GM19023 (cell line): Measurements from ENCODE around the gene IER5L.

ENCODE experiments used
- ATAC-seq: cut with Tn5 transposase; IDR thresholded peaks from one replicate; pipeline ENCODE4 v1.9.1; 2021; ENCODE audit warnings: mild to moderate bottlenecking, moderate library complexity; ENCODE audit not compliant: unreplicated experiment

Gene IER5L

DNA sequence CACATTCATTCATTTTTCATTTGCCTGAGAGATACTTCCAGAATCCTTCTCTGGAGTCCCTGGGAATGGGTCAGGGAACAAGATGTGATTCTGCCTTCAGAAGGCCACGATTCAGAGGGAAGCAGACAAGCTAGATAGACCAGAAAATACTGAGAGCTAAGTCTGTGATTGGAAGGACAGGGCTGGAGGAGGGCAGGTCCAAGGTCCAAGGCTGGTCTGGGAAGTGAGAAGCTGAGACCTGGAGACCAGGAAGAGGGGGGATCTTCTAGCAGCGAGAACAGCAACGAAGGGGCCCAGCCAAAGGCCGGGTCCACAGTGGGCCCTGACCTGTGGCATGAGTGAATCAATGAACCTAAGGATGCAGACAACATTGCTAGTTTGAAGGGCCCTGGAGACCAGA, 4.1 kb upstream of the IER5L start:
- ATAC-seq, result no peak

DNA sequence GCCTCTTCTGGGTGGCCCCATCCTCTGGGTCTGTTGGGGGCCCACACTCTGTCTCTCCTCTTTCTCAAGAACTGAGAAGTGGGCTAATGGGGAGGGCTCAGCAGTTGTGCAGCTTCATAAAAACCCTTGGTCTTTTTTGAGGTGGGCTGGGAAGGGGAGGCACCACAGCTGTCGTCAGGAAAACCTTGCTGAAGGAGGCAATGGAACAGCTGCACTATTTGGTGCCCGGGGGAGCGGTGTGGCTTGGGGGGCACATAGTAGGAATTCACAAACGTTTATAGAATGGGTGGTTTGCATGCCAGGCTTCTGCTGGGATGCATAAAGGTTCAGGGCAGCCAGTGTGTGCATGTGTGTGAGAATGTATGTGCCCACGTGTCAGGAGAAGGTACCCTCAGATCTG, 3.2 kb upstream of the IER5L start:
- no peak for ATAC-seq

DNA sequence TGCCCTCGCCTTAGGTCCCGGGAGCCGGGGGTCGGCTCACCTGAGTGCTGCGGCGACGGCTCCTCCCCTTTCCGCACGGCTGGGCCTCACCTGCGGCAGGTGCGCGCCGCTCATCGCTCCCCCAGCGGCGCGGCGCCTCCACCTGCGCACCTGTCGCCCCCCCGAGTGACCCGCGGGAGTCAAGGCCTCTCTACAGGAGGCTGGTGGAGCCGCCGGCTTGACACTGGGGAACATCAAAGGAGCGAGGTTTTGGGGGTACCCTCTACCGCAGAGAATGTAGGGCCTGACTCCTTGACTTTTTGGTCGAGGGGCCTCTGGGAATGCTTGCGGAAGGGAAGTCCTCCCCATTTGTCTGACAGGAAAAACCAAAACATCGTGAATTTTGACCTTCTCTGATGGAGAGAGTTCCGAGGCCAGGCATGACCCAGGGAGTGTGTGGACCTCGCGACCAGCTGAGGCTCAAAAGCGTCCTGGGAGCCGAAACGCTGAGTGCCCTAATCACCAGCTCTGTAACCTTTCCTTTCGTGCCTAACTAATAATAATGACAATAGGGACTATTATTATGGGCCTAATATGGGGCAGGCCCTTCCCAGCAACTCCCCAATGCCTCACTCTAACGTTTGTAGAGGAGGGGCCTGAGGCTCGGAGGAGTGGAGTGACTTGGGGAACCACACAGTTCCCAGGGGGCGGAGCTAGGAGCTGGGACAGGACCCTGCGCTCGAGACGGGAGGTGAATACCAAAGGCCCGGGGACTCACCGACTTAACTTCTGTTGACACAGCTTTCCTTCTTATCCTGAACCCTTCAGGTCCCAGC, 714 bp upstream of the IER5L start:
- no peak for ATAC-seq

DNA sequence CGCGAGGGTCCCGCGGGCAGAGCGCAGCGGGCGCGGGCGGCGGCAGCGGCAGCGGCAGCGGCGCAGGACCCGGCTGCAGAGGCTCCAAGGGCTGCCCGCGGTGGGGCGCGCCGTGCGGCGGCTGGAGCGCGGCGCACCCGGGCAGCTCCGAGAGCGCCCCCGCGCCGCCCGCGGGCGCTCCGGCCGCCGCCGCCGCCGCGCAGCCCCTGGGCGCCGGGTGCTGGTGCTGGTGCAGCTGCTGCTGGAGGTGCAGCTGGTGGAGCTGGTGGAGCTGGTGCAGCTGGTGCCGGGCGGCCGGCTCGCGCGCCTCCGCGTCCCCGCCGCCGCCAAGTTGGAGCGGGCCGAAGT, 644 bp downstream of the IER5L start:
- peak; percentile 11 for ATAC-seq

- no peak for ATAC-seq
Measured at GRCh38 chr9:129176701-129177442, 1.2 kb downstream of the IER5L start.

DNA sequence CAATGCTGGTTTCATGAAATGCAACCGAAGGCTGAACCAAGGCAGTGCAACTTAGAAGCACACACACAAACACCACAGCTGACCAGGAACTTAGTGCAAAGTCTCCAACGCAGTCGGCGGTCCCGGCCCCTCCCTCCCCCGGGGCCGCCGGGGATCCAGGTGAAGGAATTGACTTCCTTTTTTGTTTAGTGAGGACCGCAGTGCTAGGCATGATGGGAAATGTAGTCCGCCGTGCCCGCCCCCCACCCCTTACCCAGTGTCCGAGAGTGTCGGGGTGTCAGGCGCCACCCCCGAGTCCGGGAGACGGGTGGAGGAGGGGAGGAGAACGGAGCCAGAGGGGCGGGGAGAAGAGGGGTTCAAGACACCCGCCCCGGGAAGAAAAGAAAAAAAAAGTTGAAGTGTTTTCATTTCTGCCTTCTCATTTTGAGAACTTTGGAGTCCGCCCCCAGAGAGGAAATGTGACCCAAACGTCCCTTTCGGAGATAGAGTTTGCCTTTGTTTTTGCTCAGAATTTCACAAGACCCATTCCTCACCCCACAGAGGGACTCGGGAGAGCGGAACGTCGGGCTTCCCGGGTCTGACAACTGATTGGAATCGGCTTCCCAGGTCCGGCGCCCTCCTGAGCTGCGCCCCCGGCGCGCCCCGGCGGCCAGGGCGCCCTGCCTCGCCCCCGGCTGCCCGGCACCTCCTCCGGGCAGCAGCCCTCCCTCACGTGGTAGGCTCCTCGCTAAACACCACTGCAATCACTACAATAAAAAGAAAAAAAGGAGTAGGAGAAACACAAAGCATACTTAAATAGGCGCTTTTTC, 2.0 kb downstream of the IER5L start:
- no peak for ATAC-seq

DNA sequence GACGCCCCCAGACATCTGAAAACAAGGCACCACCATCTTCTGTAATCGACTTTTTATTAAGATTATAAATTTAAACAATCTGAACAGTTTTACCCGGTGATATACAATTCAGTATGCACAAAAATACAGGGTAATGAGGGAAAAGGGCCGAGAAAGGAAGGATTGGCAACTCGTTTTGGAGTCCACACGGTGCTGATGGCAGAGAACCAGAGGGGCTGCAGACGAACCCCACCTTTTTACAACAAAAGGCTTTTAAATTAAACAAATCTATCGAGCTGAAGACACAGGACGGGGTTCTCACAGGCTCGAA, 2.6 kb downstream of the IER5L start:
- ATAC-seq, result no peak

DNA sequence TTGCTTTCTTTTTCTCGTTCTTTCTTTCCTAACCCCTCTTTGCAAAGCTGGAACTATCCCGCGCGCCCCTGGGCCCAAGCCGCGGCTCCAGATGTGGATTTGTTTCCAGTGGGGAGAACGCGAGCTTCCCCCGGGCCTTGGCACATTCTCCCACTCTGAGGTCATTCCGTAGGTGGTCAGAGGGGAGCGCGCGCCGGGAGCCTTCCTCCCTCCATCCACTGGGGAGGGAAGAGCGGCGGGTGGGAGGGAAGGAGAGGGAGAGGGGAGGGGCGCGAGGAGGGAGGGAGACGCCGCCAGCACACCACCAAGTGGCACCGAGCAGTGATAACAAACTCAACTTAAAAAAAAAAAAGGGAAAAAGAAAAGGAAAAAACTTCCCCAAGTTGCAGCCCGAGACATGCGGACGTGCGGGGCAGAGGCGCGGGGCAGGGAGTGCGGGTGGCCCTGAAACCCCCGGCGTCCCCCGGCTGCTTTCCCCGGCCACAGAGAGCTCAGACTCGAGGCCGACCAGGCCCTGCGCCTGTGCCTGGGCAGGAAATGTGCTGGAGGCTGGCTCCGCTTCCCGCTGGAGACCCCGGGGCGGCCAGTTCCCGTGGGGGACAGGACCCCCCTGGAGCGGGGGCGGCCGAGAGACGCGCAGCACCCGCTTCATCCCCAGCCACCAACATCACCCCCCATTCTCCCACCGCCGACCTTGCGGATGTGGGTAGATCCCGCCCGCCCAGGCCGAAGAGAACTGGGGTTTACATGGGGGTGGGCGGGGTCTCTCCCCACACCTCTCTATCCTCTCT, 3.1 kb downstream of the IER5L start:
- no peak for ATAC-seq

DNA sequence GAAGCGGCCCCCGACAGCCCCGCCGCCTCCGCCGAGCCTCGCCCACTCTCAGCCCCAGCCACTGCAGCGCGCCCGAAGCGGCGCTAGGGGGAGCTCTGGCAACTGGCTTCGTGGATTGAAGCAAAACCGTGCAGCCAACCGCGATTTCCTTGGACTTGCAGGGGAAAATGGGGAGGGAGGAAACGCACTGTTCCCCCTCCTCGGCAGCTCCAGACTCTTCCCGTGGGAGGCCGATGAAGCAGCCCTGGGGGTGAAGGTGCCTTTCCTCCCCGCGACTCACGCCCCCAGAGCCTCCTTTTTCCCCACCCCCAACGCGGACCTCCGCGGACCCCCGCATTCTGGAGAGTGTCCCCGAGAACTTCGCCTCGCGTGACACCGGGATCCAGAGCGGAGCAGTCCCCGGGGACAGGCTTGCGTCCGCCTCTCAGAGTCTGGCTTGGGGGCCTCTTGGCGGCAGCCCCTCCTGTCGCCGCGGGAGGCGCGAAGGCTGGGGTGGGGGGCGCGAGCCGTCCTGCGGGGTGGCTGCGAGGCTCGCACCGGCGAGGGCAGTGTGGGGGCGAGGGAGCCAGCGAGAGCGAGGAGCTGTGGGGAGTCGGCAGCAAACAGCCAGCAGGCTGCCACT, 3.8 kb downstream of the IER5L start:
- ATAC-seq, result no peak

GRCh38 chr9:129173296-129174101, 4.6 kb downstream of the IER5L start:
- no peak for ATAC-seq

GRCh38 chr9:129172816-129173215, 5.2 kb downstream of the IER5L start:
- ATAC-seq, result no peak

DNA sequence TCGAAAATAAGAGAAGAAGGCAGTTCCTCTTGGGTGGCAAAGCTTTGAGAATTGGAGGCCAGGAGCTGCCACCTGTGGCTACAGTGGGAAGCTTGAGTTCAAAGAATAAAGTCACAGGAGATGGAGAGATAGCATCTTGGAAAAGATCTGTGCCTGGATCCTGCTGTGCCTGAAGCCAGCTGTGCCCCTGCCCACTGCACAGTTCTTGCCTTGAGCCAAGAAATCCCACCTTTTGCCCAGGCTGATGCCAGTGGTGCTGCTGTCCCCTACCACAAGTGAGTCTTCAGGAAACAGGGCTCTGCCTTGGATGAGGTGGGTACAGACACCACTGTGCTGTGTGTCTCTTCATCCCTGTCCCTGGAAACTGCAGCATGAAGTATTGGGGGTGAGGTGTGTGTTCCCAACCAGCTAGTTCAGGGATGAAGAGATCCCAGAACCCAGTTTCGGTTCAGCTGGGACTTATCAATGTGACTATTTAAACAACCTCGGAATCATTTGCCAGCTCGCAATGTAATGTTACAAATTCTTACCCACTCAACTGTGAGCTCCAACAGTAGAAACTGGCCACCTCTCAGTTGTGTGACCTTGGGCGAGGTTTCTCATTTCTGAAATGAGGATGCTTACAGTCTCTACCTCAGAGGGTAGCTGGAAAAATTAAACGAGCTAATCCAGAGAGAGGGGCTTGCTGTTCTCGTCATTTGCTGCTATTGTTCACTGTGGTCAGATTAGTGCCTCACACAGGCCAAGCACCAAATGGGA, 5.9 kb downstream of the IER5L start:
- ATAC-seq, result no peak

DNA sequence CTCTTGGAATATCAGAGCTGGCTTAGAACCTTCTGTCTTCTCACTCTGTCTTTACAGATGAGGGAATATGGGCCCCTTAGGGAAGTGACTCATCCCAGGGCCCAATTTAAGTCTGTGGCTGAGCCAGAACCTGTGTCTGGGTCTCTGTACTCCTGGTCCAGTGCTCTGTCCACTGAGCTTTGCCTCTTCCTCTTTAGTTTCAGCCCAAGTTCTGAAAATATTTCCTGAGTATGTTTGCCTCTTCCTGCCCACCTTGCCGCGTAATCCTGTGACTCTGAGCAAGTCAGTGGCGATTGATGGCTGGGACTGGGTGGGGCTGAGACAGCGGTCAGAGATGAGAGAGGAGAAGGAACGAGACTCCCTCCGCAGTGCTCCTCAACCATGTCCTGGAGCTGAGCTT, 7.8 kb downstream of the IER5L start:
- no peak for ATAC-seq

GRCh38 chr9:129166623-129167557, 11.2 kb downstream of the IER5L start:
- no peak for ATAC-seq

DNA sequence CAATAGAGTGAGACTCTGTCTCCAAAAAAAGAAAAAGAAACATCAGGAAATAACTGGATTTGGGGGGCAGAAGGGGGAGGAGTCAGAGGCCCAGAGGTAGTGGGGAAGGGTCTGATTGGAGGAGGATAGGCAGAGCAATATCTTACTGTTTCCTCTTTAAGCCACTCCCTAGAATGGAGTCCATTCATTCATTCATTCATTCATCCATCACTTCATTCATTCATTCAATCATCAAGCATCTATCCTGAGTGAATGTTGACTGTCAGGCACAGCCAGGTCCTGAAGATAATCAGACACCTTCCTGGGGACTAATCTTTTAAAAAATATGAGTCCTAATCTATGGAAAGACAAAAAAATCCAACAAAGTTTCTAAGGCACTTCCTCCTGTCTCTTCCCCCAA, 12.9 kb downstream of the IER5L start:
- ATAC-seq, result no peak

DNA sequence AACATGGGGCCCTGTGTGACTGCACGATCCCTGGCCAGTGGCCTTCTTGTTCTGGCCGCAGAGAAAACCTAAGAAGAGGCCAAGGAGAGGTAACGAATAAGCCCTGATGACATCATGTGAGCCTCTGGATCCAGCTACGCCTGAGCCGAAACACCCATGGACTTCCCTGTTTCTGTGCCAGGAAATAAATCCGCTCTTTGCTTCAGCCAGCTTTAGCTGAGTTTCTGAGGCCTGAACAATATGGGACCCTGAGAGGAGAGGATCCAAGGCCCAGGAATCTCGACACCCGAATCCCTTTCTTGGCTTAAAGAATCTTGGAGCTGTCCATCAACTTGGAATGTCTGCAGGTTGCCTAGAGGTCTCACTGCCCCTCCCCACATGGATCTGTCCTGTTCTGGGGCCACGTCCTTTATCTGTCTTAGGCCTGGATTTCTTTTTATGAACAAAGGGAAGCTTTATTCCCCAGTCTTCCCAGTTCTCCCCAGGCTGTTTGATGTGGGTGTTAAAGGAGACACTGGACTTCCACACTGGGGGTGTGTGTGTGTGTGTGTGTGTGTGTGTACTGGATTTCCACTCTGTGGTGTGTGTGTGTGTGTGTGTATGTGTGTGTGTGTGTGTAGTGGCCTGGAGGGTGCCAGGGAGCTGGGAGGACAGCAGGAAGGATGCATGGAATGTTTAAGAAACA, 13.7 kb downstream of the IER5L start:
- no peak for ATAC-seq

- no peak for ATAC-seq
Measured at GRCh38 chr9:129163753-129164152, 14.3 kb downstream of the IER5L start.
